HG03139 (cell line): ENCODE measurements around the gene PDPK1.
"Not testable (repeated sequence)": the region's sequence is repeated elsewhere in the genome, so short reads cannot be mapped to it uniquely, and the experiment has no call there.

ENCODE experiments used
- ATAC-seq: cut with Tn5 transposase; IDR thresholded peaks from one replicate; pipeline ENCODE4 v1.9.1; 2021; ENCODE audit not compliant: unreplicated experiment

Gene PDPK1

DNA sequence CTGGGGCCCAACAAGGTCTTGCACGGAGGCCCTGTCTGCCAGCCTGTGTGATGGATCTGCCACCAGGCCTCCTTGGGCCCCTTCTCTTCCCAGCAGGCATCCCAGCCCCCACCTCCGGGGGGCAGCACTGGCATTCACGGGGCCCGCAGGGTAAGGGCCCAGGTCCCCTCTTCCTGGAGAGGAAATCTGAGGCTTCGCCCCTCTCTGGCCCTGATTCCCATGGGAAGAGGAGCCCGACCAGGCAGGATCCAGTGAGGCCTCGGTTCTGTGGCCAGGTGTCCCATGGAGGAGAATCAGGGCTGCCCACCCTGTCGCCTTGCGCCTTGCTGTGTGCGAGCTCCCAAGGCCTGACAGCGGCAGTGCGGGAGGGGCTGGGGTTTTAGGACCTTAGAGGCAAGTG lies 48.4 kb downstream of the PDPK1 start:
- no peak for ATAC-seq

DNA sequence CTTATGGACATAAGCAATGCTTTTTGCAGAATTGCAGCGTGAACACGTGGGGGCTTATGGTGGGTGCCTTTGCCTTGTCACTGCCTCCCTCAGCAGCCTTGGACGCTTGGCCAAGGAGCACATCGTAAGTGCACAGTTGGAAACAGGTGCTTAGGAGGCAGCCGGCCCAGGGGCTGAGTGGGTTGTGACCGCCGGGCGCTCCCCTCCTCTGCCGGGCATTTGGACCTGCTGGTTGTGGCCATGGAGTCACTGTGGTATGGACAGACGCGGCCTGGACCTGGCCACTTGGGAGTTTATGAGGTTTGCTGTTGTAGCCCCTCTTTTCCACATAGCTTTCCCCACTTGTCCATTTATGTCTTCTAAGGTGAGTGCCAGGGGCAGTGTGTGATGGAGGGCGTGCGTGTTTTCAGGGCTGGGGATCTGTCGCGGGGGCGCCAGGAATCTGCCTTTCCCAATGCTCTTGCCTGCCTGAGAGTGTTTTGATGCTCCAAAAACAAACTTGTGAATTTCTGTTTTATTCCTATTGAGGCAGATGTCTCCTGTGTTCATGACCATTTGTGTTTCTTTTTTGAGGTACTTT lies 49.2 kb downstream of the PDPK1 start:
- no peak for ATAC-seq

DNA sequence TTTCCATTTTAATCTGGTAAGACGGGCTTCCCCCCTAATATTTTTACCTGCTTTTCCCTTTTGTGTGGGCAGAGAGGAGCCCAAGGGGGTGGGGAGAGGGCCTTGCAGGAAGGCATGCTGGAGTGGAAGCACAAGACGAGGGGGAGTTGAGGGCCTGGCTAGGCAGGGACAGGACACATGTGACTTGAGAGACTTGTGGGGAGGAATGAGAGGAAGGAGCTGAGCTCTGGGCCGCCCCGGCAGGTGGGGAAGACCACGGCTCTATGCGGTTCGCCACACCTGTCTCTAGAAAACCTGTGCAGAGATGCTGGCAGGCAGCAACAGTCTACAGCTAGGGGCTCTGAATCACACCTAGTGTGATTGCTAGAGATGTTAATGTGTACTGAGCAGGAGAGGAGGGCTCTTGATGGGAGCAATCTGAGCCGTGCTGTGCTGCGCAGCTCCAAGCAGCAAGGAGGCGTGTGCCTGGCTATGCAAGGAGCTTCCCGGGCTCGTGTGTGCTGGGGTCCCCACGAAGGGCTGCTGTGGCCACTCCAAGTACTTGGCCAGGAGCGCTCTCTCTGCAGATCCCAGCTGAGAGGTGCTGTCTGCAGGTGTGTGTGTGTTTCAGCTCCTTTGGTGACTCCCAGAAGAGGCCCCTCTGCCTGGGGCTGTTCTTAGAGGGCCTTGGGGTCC lies 50.2 kb downstream of the PDPK1 start:
- no peak for ATAC-seq

DNA sequence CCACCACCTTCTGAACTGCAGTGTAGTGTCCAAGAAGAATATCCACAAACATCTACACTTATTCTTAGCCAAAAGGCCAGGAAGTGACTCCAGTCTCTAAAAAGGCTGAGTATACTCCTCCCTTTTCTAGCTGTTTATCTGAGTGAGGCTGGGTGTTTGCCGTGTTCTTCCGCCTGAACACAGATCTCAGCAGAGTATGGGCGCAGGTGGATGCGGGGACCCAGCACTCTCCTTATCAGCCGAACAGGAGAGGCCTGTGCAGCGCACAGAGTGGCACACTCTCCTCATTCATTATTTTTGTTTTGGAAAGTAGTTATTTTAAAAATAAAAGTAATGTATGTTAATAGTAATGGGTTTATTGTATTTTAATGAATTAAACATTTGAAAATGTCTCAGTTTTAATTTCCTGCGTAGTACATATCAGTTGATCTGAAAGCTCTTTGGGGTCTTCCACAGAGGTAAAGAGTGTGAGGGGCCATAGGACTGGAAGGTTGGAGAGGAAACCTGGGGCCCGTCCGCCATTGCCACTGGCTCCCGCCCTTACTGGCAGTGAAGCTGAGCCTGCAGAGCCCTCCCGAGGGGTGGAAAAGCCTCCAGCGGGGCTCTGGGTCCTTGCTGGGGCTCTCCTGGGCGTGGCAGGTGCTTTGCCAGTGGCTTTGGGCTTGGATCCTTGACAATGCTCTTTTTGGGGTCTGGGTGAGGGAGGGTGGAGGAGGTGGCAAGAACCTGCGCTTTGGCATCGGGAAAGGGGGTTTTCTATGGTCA lies 53.8 kb downstream of the PDPK1 start:
- no peak for ATAC-seq

- no peak for ATAC-seq
Measured at GRCh38 chr16:2592786-2593185, 55.0 kb downstream of the PDPK1 start.

DNA sequence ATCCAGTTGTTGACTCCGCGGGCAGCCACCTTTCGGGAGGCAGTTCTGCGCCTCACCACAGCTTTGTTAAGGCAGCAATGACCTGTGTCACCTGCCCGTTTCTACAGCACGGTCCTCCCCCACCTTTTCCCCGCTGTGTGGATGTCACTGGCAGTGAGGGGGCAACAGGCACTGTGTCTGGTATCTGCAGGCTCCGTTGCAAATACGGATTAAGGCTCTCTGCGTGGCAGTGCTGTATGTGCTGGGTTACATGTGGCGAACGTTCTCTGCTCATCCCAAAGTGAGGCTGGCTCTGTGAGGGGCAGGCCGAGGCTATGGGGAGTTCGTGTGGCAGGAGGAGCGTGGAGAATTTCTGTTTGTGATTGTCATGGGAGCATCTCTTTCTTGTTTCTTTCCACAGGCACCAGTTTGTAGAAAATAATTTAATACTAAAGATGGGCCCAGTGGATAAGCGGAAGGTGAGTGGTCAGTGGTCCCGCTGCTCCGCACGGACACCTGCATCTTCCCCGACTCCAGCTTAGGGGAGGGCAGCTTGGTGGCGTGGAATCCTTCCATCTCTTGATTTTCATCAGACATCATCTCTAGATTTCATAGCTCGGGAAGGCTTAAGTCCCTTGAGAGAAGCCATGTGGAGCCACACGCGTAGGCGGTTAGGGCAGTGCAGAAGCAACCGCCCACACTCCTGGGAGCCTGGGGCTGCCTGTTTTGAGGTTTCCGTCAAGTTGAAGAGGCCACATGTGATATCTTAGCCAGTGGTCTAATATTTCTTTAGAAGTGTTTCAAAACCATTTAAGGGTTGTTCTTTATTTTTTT lies 57.8 kb downstream of the PDPK1 start:
- ATAC-seq: no peak

DNA sequence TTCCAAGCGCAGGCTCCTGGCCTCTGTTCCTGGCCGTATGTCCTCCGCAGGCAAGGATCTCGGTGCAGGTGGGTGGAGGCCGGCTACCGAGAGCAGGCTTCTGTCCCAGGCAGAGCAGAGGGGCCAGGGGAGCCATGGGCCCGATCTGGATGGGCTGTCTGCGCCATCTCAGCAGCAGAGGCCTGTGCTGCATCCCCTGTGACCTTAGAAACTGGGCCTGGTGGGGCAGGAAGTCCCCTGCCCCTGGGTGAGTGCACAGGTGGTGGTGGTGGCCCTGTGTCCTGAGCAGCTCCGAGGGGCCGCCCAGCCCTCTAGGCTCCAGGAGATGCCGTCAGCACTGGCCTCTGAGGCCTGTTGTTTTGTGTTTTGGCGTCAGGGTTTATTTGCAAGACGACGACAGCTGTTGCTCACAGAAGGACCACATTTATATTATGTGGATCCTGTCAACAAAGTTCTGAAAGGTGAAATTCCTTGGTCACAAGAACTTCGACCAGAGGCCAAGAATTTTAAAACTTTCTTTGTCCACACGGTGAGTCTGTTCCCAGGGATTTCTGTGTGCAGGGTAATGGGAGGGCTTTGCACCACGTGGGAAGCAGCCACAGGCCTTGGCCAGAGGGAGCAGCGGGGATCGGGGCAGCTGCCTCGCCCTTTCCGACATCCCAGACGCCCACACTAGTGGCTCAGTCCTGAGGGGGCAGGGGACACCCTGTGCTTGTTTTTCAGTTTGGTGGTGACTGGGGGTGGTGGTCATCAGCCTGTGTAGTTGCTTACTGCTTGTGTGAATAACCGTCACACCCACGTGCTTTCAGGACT lies 59.1 kb downstream of the PDPK1 start:
- no peak for ATAC-seq

DNA sequence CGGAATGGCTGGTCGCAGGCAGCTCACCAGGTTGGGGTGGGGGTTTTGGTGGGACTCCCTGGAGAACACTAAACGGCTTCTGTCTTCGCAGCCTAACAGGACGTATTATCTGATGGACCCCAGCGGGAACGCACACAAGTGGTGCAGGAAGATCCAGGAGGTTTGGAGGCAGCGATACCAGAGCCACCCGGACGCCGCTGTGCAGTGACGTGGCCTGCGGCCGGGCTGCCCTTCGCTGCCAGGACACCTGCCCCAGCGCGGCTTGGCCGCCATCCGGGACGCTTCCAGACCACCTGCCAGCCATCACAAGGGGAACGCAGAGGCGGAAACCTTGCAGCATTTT lies 59.7 kb downstream of the PDPK1 start:
- no peak for ATAC-seq

GRCh38 chr16:2598133-2598641 lies 60.4 kb downstream of the PDPK1 start:
- no peak for ATAC-seq

- ATAC-seq: no peak
Measured at GRCh38 chr16:2598723-2599122, 60.9 kb downstream of the PDPK1 start.

- not testable (repeated sequence) for ATAC-seq
Measured at GRCh38 chr16:2599165-2599564, 61.3 kb downstream of the PDPK1 start.

GRCh38 chr16:2599785-2600184 lies 62.0 kb downstream of the PDPK1 start:
- ATAC-seq: not testable (repeated sequence)

DNA sequence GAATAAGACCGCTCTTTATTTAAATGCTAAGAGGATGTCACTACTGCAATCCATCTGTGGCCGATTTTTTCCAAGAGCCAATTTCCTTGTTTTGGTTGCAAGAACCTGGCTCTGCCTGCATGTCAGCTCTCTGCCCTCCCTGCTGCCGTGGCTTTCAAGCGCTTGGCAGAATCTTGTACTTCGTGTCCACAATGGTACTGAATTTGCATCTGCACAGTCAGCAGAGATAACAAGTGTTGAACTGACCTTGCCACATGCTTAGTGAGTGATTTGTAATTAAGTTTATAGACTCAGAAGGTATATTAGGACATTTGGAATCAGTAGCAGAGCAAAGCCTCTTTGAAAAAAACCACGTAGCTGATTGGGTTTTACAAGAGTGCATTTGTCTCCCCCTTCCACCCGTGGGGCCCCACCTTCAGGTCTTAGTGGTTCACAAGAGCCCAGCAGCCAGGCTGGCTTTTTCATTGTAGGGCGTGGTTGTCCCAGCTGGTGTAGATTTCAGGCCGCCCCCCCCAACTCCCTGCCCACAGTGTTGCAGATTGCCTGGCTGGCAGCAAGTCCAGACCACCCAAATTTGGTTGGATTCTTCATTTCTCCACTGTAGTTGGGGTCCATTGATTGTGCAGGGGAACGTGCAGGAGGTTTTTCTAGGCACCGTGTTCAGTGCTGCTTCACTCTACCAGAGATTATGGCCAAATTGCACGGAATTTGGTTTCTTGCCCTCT lies 63.6 kb downstream of the PDPK1 start:
- ATAC-seq: not testable (repeated sequence)

DNA sequence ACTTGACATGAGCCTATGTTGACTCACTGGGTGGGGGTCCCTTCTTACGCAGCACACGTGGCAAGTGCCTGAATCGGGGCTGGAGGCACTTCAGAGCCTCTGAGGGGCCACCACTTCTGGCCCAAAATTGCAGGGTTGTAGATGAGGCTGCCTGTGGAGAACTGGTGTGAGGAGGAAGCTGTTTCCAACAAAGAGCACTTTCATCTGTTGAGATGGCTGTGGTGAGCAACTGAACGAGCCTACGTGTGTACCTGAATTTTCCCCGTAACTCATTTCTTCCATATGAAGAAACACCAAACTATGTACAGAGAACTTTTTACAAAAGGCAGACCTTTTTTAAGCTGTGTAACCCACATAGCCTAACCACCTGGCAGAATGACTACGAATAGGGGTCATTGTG lies 64.4 kb downstream of the PDPK1 start:
- not testable (repeated sequence) for ATAC-seq

DNA sequence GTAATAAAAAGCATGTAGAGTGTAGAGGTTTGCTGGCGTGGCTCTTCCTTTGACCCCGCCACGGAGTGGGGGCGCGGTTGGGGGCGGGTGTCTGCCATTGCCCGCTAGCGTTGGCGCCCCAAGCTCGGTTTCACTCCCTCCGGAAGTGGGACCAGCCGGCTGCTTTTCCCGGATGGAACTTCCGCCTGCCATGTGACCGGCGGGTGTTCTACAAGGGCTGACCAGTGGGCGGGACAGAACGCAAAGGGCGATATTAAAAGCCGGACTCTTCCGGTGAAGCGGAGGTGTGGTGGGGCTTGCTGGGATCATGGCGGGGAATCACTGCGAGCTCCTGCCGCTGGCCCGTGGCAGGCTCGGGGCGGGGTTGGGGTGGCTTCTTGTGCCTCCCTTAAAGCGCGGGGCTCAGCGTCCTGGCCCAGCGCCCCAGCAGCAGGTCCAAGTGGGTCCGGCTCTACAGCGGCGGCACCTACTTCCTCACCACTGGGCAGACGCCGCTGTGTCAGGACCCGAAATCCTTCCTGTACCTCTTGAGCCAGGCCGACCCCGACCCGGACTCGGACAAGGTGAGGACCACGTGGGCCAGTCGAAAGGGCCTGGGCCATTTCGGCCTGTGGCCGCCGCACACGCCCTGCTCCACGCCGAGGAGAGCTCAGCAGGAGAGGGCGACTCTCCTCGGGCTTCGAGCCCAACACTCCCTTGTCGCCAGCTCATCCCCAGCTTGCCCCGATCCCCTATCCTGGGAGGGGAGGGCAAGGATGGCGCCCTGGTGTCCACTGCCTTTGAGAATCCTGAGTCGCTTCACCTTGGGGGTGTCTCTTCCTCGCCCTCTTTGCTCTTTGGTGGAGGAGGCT lies 65.6 kb downstream of the PDPK1 start:
- ATAC-seq: peak; percentile 52

DNA sequence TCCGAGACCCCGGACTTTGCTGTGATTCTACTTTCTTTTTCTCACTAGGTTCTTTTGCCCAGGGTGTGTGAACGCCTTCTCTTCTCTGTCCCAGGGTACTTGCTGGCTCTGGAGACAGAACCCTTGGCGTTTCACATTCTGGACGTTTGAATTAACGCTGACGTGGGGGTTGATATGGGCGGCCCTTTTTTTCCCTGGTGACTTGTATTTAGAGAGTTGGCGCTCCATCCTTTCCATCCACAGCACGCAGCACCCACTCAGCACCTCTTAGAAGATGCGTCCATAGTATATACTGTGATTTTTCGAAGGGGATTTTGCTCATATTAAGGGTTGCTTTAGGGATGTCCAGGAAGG lies 66.2 kb downstream of the PDPK1 start:
- ATAC-seq: not testable (repeated sequence)

- peak; percentile 45 for ATAC-seq
Measured at GRCh38 chr16:2606820-2607219, 69.0 kb downstream of the PDPK1 start.

- not testable (repeated sequence) for ATAC-seq
Measured at GRCh38 chr16:2609345-2609744, 71.5 kb downstream of the PDPK1 start.
